Measurements from ENCODE around the gene RDH16. TPM values are rescaled to one million over a fixed set of nuclear protein-coding genes. Genes with fewer than 3 reads are reported as not detected.
"Not testable (repeated sequence)": the region's sequence is repeated elsewhere in the genome, so short reads cannot be mapped to it uniquely, and the experiment has no call there.

Gene RDH16
- total RNA-seq, 1 experiment from 2014 or later, result 0.39 TPM

DNA sequence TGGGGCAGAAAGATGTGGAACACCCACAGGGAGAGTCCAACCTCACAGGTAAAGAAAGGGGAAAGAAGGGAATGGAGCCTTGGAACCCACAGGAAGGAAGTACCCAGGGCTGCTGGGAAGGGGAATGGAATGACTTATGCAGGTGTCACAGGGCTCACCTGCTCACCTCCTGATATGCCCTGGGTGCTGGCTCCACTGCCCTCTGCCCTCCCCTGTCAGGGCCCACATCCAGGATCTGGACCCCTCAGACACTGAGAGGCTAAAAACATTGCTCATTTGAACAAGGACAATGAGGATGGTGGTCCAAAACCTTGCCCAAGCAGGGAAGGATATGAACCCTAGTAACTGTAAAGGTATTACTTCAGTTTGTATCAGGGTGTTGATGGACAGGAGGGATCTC, 29.6 kb upstream of the RDH16 start:
- no peaks in the 10 kb centered on the region for H3K9me3 ChIP-seq (ENCODE audit: control insufficient read depth, low read depth, low read length)
- no peaks in the 10 kb centered on the region for H3K79me2 ChIP-seq (ENCODE audit: insufficient read depth, low read length)
- no peaks in the 10 kb centered on the region for H3K9me3 Mint-ChIP-seq
- H3T11ph ChIP-seq (ENCODE audit: low read length), result no peak overlapping the region
- no peak for DNase-seq
- H3K4me3 Mint-ChIP-seq, result peak overlapping the region in 1 of 2 experiments; percentile 22; a peak in 1 of 5 replicates
- H3K27me3 Mint-ChIP-seq (ENCODE audit: low read depth), result peaks cover 1% of the 10 kb centered on the region; the same call in 1 of the 2 replicates
- H4K8ac ChIP-seq (replicated peaks; ENCODE audit: insufficient read length, low read depth, low read length), result no peak overlapping the region
- no peak overlapping the region for H3K9ac ChIP-seq (ENCODE audit: extremely low read depth, insufficient read length, low read length)
- peaks cover 3% of the 10 kb centered on the region; the same call in 1 of the 2 replicates for H3K4me1 ChIP-seq (ENCODE audit: insufficient read depth, low read length)
- H3K18ac ChIP-seq (ENCODE audit: insufficient read length, low read depth, low read length), result no peak overlapping the region
- no peak overlapping the region for H4K5ac ChIP-seq (ENCODE audit: insufficient read length, low read depth, low read length)
- H3K27ac Mint-ChIP-seq, result peak overlapping the region in 1 of 3 experiments; percentile 29; a peak in 1 of 7 replicates
- no peak overlapping the region for H3K4me2 ChIP-seq (ENCODE audit: insufficient read depth, insufficient read length, low read length)
- H3K14ac ChIP-seq (ENCODE audit: insufficient read depth, low read length), result no peak overlapping the region
- no peak for TF ChIP-seq CTCF (conservative IDR thresholded peaks at IDR 0.05)
- no peak overlapping the region for H3K27ac ChIP-seq (ENCODE audit: insufficient read length, low read depth, low read length)
- no peak overlapping the region for H3K23ac ChIP-seq (ENCODE audit: insufficient read length, low read depth, low read length)
- no peak overlapping the region for H3K56ac ChIP-seq (ENCODE audit: insufficient read length, low read depth, low read length)
- H2BK20ac ChIP-seq (ENCODE audit: low read depth, low read length, poor library complexity, severe bottlenecking), result no peak overlapping the region
- no peak overlapping the region for H2BK120ac ChIP-seq (ENCODE audit: low read depth, low read length, poor library complexity, severe bottlenecking)
- no peak overlapping the region for H2BK12ac ChIP-seq (ENCODE audit: insufficient read length, low read depth, low read length)
- H3K36me3 Mint-ChIP-seq (ENCODE audit: insufficient read depth in 1 of 3, low read depth in 3 of 3), result no peaks in the 10 kb centered on the region; a peak in 1 of 7 replicates
- no peak overlapping the region for H3K4ac ChIP-seq (ENCODE audit: low read depth, low read length)
- H3K4me1 Mint-ChIP-seq, result peaks cover 18 to 23% of the 10 kb centered on the region in 2 experiments
- no peak overlapping the region for H2BK5ac ChIP-seq (ENCODE audit: insufficient read length, low read length)
- H4K91ac ChIP-seq (ENCODE audit: insufficient read length, low read depth, low read length), result no peak overlapping the region
- no peak overlapping the region for H2AK5ac ChIP-seq (ENCODE audit: insufficient read length, low read length)
- H2AFZ ChIP-seq (ENCODE audit: low read length), result no peak overlapping the region
- no peaks in the 10 kb centered on the region for H3K27me3 ChIP-seq (ENCODE audit: insufficient read depth, low read length)
- no peaks in the 10 kb centered on the region for H3K23me2 ChIP-seq (ENCODE audit: insufficient read length, low read depth, low read length, poor library complexity, severe bottlenecking)
- no peaks in the 10 kb centered on the region for H4K20me1 ChIP-seq (ENCODE audit: control insufficient read depth, insufficient read depth, insufficient read length)
- no peaks in the 10 kb centered on the region for H3K79me1 ChIP-seq (ENCODE audit: insufficient read depth, low read depth, low read length, poor library complexity, severe bottlenecking)
- H2BK15ac ChIP-seq (ENCODE audit: low read depth, low read length), result no peak overlapping the region

GRCh38 chr12:56985714-56986113, 28.3 kb upstream of the RDH16 start:
- H3K4me1 ChIP-seq (ENCODE audit: insufficient read depth, low read length); H4K91ac ChIP-seq (ENCODE audit: insufficient read length, low read depth, low read length); H3K9me3 ChIP-seq (ENCODE audit: control insufficient read depth, low read depth, low read length); H2BK12ac ChIP-seq (ENCODE audit: insufficient read length, low read depth, low read length); H2AK5ac ChIP-seq (ENCODE audit: insufficient read length, low read length); H3K4me3 Mint-ChIP-seq; H4K20me1 ChIP-seq (ENCODE audit: control insufficient read depth, insufficient read depth, insufficient read length); H3K27me3 Mint-ChIP-seq (ENCODE audit: low read depth); H2BK120ac ChIP-seq (ENCODE audit: low read depth, low read length, poor library complexity, severe bottlenecking); H3K18ac ChIP-seq (ENCODE audit: insufficient read length, low read depth, low read length); H2AFZ ChIP-seq (ENCODE audit: low read length); H3K27me3 ChIP-seq (ENCODE audit: insufficient read depth, low read length); H2BK20ac ChIP-seq (ENCODE audit: low read depth, low read length, poor library complexity, severe bottlenecking); H2BK5ac ChIP-seq (ENCODE audit: insufficient read length, low read length); H3K56ac ChIP-seq (ENCODE audit: insufficient read length, low read depth, low read length); H3K9me3 Mint-ChIP-seq; H4K8ac ChIP-seq (replicated peaks; ENCODE audit: insufficient read length, low read depth, low read length); H3K23ac ChIP-seq (ENCODE audit: insufficient read length, low read depth, low read length); H3K9ac ChIP-seq (ENCODE audit: extremely low read depth, insufficient read length, low read length); H3K79me1 ChIP-seq (ENCODE audit: insufficient read depth, low read depth, low read length, poor library complexity, severe bottlenecking); H3K4me2 ChIP-seq (ENCODE audit: insufficient read depth, insufficient read length, low read length); H3T11ph ChIP-seq (ENCODE audit: low read length); H3K4ac ChIP-seq (ENCODE audit: low read depth, low read length); H3K36me3 Mint-ChIP-seq (ENCODE audit: insufficient read depth in 1 of 3, low read depth in 3 of 3); H2BK15ac ChIP-seq (ENCODE audit: low read depth, low read length); H3K79me2 ChIP-seq (ENCODE audit: insufficient read depth, low read length); H3K23me2 ChIP-seq (ENCODE audit: insufficient read length, low read depth, low read length, poor library complexity, severe bottlenecking); H3K27ac ChIP-seq (ENCODE audit: insufficient read length, low read depth, low read length); H3K14ac ChIP-seq (ENCODE audit: insufficient read depth, low read length); H4K5ac ChIP-seq (ENCODE audit: insufficient read length, low read depth, low read length): not testable (repeated sequence)
- H3K4me1 Mint-ChIP-seq, result peaks cover 12 to 17% of the 10 kb centered on the region in 2 experiments
- 0 out of 7 replicates have a peak overlapping the region, but pooled peaks of 1 of the 3 experiments have one; percentile 29 for H3K27ac Mint-ChIP-seq
- peak; percentile 60 for DNase-seq
- WGBS (ENCODE audit: extremely low coverage, insufficient read length, low lambda C conversion rate), result no CpG with 5 or more reads among the region's 6 CpGs
